Gastrocnemius medialis (tissue), 4 donors: Measurements from ENCODE around the gene GAS7.

Experiments
- POLR2A ChIP-seq, 2 donors: fragments of 450-650 bp; IDR thresholded peaks; one replicate each; pipeline ENCODE4 v1.6.1; 2017; ENCODE audit warnings: antibody characterized with exemption in 2 of 2, mild to moderate bottlenecking in 2 of 2, moderate library complexity in 2 of 2
- TF ChIP-seq, protein P1 (sequence below), 5 experiments: fragments of 450-650 bp in 3 of 5; fragments of 200-600 bp in 2 of 5; sonication (generic) in 2 of 5; IDR thresholded peaks in 4 of 5; conservative IDR thresholded peaks in 1 of 5; 1 replicate in 4 of 5; 2 replicates in 1 of 5; pipeline ENCODE4 v1.5.1; 2016 to 2019; ENCODE audit warnings: antibody characterized with exemption in 5 of 5, mild to moderate bottlenecking in 3 of 5, moderate library complexity in 3 of 5

DNA sequence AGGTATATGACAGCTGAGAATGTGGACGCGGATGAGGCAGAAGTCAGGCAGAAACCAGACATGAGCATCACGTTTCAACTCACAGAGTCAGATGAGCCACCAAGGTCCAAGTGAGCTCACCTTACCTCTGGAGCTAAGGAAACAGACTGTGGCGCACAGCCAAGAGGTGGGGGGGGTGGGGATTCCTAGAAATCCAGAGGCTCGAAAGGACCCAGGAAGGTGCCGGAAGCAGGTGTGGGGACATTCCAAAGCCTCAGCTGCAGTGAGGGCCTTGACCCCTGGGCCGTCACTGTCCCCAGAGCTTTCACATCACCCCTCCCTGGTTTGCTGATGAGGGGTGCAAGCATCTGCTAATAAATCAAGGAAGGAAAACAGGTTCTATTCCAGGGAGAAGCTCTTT lies 264.1 kb downstream of the GAS7 start:
- TF ChIP-seq, protein P1, sequence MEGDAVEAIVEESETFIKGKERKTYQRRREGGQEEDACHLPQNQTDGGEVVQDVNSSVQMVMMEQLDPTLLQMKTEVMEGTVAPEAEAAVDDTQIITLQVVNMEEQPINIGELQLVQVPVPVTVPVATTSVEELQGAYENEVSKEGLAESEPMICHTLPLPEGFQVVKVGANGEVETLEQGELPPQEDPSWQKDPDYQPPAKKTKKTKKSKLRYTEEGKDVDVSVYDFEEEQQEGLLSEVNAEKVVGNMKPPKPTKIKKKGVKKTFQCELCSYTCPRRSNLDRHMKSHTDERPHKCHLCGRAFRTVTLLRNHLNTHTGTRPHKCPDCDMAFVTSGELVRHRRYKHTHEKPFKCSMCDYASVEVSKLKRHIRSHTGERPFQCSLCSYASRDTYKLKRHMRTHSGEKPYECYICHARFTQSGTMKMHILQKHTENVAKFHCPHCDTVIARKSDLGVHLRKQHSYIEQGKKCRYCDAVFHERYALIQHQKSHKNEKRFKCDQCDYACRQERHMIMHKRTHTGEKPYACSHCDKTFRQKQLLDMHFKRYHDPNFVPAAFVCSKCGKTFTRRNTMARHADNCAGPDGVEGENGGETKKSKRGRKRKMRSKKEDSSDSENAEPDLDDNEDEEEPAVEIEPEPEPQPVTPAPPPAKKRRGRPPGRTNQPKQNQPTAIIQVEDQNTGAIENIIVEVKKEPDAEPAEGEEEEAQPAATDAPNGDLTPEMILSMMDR (IDR thresholded peaks at IDR 0.05 in 4 of 5, conservative IDR thresholded peaks at IDR 0.05 in 1 of 5) = no peak
- no peak for TF ChIP-seq POLR2A (IDR thresholded peaks at IDR 0.05)
